GM18507 (cell line): ENCODE results near the gene TMEM200A.

ENCODE experiments used
- DNase-seq: peaks from one replicate; pipeline ENCODE4 v3.0.0; 2011; ENCODE audit warnings: low read depth; ENCODE audit not compliant: insufficient read length; ENCODE audit errors: extremely low spot score
- FAIRE-seq: peaks from 2 replicates; lab custom pipeline; 2011; peaks lifted over from hg19 to GRCh38; lab: Jason Lieb, UNC

Gene TMEM200A

DNA sequence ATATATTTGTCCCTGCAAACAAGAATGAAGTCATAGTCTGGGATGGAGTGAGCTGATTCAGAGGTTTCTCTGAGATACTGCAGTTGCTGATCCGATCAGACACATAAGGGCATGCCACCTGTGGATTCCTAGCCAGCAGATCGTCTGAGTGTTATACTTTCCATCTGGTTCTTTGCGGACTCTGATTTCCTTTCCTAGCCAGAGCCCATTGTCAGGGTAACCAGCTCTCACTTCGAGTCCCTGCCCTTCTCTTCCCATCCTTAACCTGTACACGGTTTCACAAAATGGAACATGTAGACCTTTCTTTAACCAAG lies 100.9 kb downstream of the TMEM200A start:
- DNase-seq (no peak), FAIRE-seq (no peak)

DNA sequence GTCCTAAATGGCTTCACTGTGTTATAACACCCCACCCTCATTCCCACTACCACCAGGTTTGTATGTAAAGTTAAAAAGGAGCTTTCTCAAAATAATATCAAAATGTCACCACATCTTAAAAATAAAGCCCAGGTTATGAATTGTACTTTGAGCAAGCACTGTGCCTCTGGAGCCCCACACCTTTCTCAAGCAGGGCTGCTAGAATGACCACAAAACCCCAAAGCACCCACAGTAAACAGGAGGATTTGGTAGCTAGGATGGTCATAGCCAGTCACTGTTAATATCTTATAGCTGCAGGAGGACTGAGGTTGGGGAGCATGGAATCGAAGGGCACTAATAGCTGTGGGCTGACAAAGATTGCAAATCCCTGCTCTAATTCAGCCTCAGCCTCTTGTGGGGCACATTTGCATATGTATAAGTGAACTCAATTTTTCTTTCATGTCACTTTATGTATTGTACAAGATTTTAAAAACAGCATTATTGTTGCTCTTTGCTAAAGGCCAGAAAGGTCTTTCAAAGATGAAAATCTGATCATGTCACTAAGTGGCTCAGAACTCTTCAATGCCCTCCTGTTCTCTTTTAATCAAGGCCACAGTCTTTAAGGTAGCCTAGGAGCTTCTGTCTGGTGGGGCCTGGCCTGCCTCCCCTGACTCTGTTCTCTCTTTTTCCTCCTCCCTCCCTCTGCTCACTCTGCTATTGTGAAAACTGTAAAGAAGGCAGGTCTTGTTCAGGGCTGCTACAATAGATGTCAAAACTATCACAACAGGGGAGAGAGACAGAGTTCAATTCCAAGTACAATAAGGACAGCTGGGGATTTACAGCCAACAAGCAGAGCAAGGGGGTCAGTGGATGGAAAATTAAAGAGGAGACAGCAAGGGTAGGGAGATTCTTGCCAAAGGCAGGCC lies 101.6 kb downstream of the TMEM200A start:
- DNase-seq (no peak), FAIRE-seq (no peak)

- FAIRE-seq (no peak), DNase-seq (no peak)
Measured at GRCh38 chr6:130470766-130471165, 104.9 kb downstream of the TMEM200A start.

GRCh38 chr6:130473886-130474285 lies 108.1 kb downstream of the TMEM200A start:
- DNase-seq: no peak
- no peak for FAIRE-seq

DNA sequence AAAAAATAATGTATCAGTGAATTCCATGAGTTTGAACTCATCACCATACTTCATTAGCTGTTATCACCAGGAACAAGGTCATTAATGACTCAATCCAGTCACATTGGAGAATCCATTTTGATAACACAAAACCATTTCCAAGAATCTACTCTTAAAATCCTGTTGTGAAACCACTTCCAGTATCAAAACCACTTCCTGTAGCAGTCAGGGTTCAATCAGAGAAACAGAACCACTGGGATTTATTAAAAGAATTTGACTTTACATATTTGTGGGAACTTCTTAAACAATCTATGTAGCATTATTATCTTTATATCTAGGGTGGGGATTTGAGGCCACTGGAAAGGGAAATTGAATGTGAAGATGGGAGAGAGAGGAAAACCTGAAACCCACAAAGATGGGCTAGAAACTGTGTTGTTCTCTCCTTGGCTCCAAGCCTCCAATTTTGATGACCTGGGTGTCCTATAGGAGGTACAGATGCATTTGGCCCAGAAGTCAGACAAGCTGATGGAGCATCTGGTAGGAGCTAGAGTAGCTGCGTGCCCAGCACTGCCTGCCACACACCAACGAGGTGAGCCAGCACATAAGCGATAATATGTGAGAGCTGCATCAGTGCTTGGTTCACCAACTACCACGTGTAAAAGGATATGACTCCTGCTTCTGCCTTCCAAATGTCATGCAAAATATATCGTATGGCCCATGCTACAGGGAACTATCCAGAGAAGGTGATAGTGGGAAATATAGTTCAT lies 117.0 kb downstream of the TMEM200A start:
- FAIRE-seq (no peak), DNase-seq (no peak)

DNA sequence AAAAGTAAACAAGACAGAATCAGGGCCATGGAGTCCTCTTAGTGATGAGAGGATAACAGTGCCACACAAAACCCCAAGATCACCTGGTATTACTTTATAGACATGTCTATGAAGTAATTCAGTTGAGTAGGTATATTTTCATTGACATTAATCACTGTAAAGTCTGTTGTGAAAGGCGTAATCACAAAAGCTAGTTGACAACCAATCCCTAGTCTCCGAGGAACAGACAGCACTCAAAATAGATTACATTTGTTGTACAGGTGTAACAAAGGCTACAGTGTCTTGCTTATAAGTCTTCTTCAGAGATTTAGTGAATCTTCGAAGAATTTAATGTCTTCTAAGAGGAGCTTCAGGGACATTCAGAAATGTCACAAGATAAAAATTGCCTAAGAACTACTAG lies 120.1 kb downstream of the TMEM200A start:
- DNase-seq (no peak), FAIRE-seq (no peak)

DNA sequence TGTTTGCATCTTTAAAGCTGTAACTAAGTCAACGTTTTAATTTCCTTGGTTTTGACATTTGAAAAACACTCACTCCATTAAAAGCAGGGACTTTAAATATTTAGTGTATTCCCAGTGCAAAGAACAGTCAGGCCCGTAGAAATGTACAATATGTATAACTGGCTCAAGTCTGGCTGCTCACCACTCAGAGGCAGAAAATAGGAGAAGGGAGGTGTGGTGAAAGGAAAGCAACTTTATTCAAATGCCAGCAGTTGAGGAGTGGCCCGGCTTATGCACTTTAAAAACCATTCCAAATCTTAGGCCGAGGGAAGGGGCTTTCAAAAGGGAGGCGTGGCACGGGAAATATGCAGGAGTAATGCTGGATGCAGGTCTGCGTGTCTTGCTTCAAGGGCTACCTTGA lies 120.6 kb downstream of the TMEM200A start:
- DNase-seq (no peak), FAIRE-seq (no peak)

DNA sequence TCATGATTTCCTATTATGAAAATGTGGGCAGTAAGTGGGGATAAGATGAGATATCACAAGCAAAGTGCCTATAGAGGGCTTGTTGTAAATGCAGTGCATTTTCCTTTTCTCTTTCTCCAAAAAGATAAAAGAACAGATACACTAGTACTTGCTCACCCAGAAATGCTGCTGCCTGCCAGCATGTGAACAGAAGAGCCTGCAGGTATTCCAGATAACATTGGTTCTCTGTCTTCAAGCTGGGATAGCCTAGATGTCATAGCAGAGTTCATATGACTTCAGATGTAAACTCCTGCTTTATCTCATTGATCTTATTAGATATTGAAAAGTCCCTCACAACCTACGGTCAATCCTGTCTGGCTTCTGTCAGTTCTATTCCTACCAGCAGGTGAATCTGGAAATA lies 123.7 kb downstream of the TMEM200A start:
- no peak for DNase-seq
- no peak for FAIRE-seq
